Stimulated activated naive CD8-positive, alpha-beta T cell treated with anti-CD3 and anti-CD28 coated beads, Interleukin-15, Interleukin-2, amounts not matched to agents 100 ng/mL and 50 ng/mL, for 24 hours (primary cell): Measurements from ENCODE around the gene ZNF630.
"Not testable (repeated sequence)": the region's sequence is repeated elsewhere in the genome, so short reads cannot be mapped to it uniquely, and the experiment has no call there.

ENCODE experiments used
- H3K27ac Mint-ChIP-seq: one replicate; pipeline ENCODE4 v1.8.0; 2021; ENCODE audit warnings: mild to moderate bottlenecking, mixed read lengths
- H3K27me3 Mint-ChIP-seq: one replicate; pipeline ENCODE4 v1.8.0; 2021; ENCODE audit warnings: mixed read lengths
- H3K36me3 Mint-ChIP-seq: one replicate; pipeline ENCODE4 v1.8.0; 2021; ENCODE audit warnings: low read depth, mixed read lengths
- H3K4me1 Mint-ChIP-seq: one replicate; pipeline ENCODE4 v1.8.0; 2021; ENCODE audit warnings: low read depth, mixed read lengths
- H3K4me3 Mint-ChIP-seq: one replicate; pipeline ENCODE4 v1.8.0; 2021; ENCODE audit warnings: mild to moderate bottlenecking, mixed read lengths
- H3K9me3 Mint-ChIP-seq: one replicate; pipeline ENCODE4 v1.8.0; 2021; ENCODE audit warnings: mixed read lengths

Gene ZNF630

DNA sequence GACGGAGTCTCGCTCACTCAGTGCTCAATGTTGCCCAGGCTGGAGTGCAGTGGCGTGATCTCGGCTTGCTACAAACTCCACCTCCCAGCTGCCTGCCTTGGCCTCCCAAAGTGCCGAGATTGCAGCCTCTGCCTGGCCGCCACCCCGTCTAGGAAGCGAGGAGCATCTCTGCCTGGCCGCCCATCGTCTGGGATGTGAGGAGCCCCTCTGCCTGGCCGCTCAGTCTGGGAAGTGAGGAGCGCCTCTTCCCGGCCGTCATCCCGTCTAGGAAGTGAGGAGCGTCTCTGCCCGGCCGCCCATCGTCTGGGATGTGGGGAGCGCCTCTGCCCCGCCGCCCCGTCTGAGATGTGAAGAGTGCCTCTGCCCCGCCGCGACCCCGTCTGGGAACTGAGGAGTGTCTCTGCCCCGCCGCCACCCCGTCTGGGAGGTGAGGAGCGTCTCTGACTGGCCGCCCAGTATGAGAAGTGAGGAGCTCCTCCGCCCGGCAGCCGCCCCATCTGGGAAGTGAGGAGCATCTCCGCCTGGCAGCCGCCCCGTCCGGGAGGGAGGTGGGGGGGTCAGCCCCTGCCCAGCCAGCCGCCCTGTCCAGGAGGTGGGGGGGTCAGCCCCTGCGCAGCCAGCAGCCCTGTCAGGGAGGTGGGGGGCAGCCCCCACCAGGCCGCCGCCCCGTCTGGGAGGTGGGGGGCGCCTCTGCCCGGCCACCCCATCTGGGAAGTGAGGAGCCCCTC, 54.7 kb downstream of the ZNF630 start:
- H3K36me3 Mint-ChIP-seq, H3K4me3 Mint-ChIP-seq, H3K9me3 Mint-ChIP-seq, H3K27me3 Mint-ChIP-seq, H3K27ac Mint-ChIP-seq: not testable (repeated sequence)
- H3K4me1 Mint-ChIP-seq: peaks cover 11% of the 10 kb centered on the region

- H3K27me3 Mint-ChIP-seq, H3K9me3 Mint-ChIP-seq, H3K4me3 Mint-ChIP-seq, H3K4me1 Mint-ChIP-seq, H3K27ac Mint-ChIP-seq, H3K36me3 Mint-ChIP-seq: not testable (repeated sequence)
Measured at GRCh38 chrX:48009445-48009960, 61.9 kb downstream of the ZNF630 start.
